ENCODE measurements around the gene UNC45A. TPM values are rescaled to one million over a fixed set of nuclear protein-coding genes. Genes with fewer than 3 reads are reported as not detected.

The UNC45A gene
- total RNA-seq, 1 experiment from 2014 or later, result 101 TPM

GRCh38 chr15:90979582-90979981, 44.5 kb downstream of the UNC45A start (continued):
- TF ChIP-seq ESRRA (CRISPR knock-in tag; IDR thresholded peaks at IDR 0.05; ENCODE audit: borderline replicate concordance), result no peak
- no peak for TF ChIP-seq CBFB (CRISPR knock-in tag; IDR thresholded peaks at IDR 0.05; ENCODE audit: low read depth)
- no peak for TF ChIP-seq USF2 (CRISPR knock-in tag; IDR thresholded peaks at IDR 0.05)

- Mint-ChIP-seq H3K27me3 (ENCODE audit: low read depth) (no peaks in the 10 kb centered on the region), H3K36me3 (peaks cover 70% of the 10 kb centered on the region), H3K4me1 (no peaks in the 10 kb centered on the region), H3K27ac (no peak overlapping the region), H3K9me3 (no peaks in the 10 kb centered on the region), H3K4me3 (no peak overlapping the region)
- DNase-seq (ENCODE audit: low spot score), result no peak
- ChIA-PET POLR2A (interaction anchor here (1.0 kb wide), 1 partner anchor 13 kb away, joined by 3 read pairs; the partner anchor contains the start of gene PRC1), CTCF (interaction anchor here (1.4 to 5.4 kb wide), 2 partner anchors 24 to 68 kb away, joined by 3 to 24 read pairs; no protein-coding TSS in a partner anchor)
- no peak for ATAC-seq
- TF ChIP-seq, protein P1, sequence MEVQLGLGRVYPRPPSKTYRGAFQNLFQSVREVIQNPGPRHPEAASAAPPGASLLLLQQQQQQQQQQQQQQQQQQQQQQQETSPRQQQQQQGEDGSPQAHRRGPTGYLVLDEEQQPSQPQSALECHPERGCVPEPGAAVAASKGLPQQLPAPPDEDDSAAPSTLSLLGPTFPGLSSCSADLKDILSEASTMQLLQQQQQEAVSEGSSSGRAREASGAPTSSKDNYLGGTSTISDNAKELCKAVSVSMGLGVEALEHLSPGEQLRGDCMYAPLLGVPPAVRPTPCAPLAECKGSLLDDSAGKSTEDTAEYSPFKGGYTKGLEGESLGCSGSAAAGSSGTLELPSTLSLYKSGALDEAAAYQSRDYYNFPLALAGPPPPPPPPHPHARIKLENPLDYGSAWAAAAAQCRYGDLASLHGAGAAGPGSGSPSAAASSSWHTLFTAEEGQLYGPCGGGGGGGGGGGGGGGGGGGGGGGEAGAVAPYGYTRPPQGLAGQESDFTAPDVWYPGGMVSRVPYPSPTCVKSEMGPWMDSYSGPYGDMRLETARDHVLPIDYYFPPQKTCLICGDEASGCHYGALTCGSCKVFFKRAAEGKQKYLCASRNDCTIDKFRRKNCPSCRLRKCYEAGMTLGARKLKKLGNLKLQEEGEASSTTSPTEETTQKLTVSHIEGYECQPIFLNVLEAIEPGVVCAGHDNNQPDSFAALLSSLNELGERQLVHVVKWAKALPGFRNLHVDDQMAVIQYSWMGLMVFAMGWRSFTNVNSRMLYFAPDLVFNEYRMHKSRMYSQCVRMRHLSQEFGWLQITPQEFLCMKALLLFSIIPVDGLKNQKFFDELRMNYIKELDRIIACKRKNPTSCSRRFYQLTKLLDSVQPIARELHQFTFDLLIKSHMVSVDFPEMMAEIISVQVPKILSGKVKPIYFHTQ (CRISPR knock-in tag; IDR thresholded peaks at IDR 0.05), result no peak
- TF ChIP-seq, protein P2, sequence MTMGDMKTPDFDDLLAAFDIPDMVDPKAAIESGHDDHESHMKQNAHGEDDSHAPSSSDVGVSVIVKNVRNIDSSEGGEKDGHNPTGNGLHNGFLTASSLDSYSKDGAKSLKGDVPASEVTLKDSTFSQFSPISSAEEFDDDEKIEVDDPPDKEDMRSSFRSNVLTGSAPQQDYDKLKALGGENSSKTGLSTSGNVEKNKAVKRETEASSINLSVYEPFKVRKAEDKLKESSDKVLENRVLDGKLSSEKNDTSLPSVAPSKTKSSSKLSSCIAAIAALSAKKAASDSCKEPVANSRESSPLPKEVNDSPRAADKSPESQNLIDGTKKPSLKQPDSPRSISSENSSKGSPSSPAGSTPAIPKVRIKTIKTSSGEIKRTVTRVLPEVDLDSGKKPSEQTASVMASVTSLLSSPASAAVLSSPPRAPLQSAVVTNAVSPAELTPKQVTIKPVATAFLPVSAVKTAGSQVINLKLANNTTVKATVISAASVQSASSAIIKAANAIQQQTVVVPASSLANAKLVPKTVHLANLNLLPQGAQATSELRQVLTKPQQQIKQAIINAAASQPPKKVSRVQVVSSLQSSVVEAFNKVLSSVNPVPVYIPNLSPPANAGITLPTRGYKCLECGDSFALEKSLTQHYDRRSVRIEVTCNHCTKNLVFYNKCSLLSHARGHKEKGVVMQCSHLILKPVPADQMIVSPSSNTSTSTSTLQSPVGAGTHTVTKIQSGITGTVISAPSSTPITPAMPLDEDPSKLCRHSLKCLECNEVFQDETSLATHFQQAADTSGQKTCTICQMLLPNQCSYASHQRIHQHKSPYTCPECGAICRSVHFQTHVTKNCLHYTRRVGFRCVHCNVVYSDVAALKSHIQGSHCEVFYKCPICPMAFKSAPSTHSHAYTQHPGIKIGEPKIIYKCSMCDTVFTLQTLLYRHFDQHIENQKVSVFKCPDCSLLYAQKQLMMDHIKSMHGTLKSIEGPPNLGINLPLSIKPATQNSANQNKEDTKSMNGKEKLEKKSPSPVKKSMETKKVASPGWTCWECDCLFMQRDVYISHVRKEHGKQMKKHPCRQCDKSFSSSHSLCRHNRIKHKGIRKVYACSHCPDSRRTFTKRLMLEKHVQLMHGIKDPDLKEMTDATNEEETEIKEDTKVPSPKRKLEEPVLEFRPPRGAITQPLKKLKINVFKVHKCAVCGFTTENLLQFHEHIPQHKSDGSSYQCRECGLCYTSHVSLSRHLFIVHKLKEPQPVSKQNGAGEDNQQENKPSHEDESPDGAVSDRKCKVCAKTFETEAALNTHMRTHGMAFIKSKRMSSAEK (CRISPR knock-in tag; IDR thresholded peaks at IDR 0.05; ENCODE audit: borderline replicate concordance), result no peak
- TF ChIP-seq, protein P3, sequence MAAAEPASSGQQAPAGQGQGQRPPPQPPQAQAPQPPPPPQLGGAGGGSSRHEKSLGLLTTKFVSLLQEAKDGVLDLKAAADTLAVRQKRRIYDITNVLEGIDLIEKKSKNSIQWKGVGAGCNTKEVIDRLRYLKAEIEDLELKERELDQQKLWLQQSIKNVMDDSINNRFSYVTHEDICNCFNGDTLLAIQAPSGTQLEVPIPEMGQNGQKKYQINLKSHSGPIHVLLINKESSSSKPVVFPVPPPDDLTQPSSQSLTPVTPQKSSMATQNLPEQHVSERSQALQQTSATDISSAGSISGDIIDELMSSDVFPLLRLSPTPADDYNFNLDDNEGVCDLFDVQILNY (CRISPR knock-in tag; IDR thresholded peaks at IDR 0.05), result no peak
- TF ChIP-seq ZSCAN18 (CRISPR knock-in tag; IDR thresholded peaks at IDR 0.05) (no peak), ZNF317 (CRISPR knock-in tag; IDR thresholded peaks at IDR 0.05; ENCODE audit: borderline replicate concordance, low read depth) (no peak)
Measured at GRCh38 chr15:90981681-90982080, 46.6 kb downstream of the UNC45A start.

- ChIA-PET POLR2A (no interaction called here), CTCF (no interaction called here)
- H3K36me3 Mint-ChIP-seq, result peaks cover 66% of the 10 kb centered on the region
- H3K27ac Mint-ChIP-seq, result no peak overlapping the region
- H3K9me3 Mint-ChIP-seq, result no peaks in the 10 kb centered on the region
- H3K4me1 Mint-ChIP-seq, result no peaks in the 10 kb centered on the region
- H3K27me3 Mint-ChIP-seq (ENCODE audit: low read depth), result no peaks in the 10 kb centered on the region
- H3K4me3 Mint-ChIP-seq, result no peak overlapping the region
- no peak for DNase-seq (ENCODE audit: low spot score)
- no peak for ATAC-seq
- no peak for TF ChIP-seq CREB1 (CRISPR knock-in tag; IDR thresholded peaks at IDR 0.05)
- no peak for TF ChIP-seq ZNF416 (CRISPR knock-in tag; IDR thresholded peaks at IDR 0.05)
- TF ChIP-seq, protein P4, sequence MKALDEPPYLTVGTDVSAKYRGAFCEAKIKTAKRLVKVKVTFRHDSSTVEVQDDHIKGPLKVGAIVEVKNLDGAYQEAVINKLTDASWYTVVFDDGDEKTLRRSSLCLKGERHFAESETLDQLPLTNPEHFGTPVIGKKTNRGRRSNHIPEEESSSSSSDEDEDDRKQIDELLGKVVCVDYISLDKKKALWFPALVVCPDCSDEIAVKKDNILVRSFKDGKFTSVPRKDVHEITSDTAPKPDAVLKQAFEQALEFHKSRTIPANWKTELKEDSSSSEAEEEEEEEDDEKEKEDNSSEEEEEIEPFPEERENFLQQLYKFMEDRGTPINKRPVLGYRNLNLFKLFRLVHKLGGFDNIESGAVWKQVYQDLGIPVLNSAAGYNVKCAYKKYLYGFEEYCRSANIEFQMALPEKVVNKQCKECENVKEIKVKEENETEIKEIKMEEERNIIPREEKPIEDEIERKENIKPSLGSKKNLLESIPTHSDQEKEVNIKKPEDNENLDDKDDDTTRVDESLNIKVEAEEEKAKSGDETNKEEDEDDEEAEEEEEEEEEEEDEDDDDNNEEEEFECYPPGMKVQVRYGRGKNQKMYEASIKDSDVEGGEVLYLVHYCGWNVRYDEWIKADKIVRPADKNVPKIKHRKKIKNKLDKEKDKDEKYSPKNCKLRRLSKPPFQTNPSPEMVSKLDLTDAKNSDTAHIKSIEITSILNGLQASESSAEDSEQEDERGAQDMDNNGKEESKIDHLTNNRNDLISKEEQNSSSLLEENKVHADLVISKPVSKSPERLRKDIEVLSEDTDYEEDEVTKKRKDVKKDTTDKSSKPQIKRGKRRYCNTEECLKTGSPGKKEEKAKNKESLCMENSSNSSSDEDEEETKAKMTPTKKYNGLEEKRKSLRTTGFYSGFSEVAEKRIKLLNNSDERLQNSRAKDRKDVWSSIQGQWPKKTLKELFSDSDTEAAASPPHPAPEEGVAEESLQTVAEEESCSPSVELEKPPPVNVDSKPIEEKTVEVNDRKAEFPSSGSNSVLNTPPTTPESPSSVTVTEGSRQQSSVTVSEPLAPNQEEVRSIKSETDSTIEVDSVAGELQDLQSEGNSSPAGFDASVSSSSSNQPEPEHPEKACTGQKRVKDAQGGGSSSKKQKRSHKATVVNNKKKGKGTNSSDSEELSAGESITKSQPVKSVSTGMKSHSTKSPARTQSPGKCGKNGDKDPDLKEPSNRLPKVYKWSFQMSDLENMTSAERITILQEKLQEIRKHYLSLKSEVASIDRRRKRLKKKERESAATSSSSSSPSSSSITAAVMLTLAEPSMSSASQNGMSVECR (CRISPR knock-in tag; IDR thresholded peaks at IDR 0.05; ENCODE audit: borderline replicate concordance), result no peak
- TF ChIP-seq ELF4 (CRISPR knock-in tag; IDR thresholded peaks at IDR 0.05; ENCODE audit: low read depth), result no peak
- TF ChIP-seq, protein P1 (CRISPR knock-in tag; IDR thresholded peaks at IDR 0.05), result no peak
- TF ChIP-seq MYBL2 (CRISPR knock-in tag; IDR thresholded peaks at IDR 0.05), result no peak
- TF ChIP-seq EMX1 (CRISPR knock-in tag; IDR thresholded peaks at IDR 0.05), result no peak
- TF ChIP-seq JUN (CRISPR knock-in tag; IDR thresholded peaks at IDR 0.05), result no peak
Measured at GRCh38 chr15:90982135-90982534, 47.0 kb downstream of the UNC45A start.

Measured in WTC11 (cell line).